ENCODE measurements around the gene ESPL1. TPM values are rescaled to one million over a fixed set of nuclear protein-coding genes. Genes with fewer than 3 reads are reported as not detected.

Gene ESPL1
- total RNA-seq, 1 donor from 2014 or later: 20.8 TPM

DNA sequence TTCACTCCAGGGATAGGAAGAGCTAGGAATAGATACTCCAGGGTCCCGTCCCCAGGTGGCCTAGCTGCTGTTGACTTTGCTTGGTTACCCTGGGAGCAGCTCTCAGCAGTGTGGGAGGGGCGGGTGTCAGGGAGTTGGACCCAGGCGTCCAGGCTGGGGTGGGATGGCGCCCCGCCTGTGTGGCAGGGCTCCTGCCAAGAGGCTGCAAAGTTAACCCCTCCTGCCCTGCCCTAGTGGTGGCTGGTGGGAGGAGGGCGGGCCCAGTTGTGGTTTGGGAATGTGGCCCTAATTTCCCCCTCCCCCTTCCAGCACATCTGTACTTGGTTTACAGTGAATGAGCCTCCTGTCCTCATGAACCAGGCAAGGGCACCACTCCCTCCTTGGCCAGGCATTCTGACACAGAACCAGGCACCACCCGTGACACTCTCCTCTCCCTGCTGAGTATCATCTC is 34.4 kb upstream of the ESPL1 start:
- Mint-ChIP-seq H3K36me3 (no peaks in the 10 kb centered on the region), H3K9me3 (no peaks in the 10 kb centered on the region), H3K4me1 (peaks cover 63% of the 10 kb centered on the region), H3K4me3 (peak overlapping the region; percentile 37), H3K27ac (peak overlapping the region; percentile 88), H3K27me3 (ENCODE audit: low read depth) (no peaks in the 10 kb centered on the region)
- DNase-seq (ENCODE audit: low spot score in 2 of 2, unreplicated experiment in 2 of 2): no peak
- TF ChIP-seq, protein P1, sequence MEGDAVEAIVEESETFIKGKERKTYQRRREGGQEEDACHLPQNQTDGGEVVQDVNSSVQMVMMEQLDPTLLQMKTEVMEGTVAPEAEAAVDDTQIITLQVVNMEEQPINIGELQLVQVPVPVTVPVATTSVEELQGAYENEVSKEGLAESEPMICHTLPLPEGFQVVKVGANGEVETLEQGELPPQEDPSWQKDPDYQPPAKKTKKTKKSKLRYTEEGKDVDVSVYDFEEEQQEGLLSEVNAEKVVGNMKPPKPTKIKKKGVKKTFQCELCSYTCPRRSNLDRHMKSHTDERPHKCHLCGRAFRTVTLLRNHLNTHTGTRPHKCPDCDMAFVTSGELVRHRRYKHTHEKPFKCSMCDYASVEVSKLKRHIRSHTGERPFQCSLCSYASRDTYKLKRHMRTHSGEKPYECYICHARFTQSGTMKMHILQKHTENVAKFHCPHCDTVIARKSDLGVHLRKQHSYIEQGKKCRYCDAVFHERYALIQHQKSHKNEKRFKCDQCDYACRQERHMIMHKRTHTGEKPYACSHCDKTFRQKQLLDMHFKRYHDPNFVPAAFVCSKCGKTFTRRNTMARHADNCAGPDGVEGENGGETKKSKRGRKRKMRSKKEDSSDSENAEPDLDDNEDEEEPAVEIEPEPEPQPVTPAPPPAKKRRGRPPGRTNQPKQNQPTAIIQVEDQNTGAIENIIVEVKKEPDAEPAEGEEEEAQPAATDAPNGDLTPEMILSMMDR (IDR thresholded peaks at IDR 0.05; ENCODE audit: unreplicated experiment): no peak

DNA sequence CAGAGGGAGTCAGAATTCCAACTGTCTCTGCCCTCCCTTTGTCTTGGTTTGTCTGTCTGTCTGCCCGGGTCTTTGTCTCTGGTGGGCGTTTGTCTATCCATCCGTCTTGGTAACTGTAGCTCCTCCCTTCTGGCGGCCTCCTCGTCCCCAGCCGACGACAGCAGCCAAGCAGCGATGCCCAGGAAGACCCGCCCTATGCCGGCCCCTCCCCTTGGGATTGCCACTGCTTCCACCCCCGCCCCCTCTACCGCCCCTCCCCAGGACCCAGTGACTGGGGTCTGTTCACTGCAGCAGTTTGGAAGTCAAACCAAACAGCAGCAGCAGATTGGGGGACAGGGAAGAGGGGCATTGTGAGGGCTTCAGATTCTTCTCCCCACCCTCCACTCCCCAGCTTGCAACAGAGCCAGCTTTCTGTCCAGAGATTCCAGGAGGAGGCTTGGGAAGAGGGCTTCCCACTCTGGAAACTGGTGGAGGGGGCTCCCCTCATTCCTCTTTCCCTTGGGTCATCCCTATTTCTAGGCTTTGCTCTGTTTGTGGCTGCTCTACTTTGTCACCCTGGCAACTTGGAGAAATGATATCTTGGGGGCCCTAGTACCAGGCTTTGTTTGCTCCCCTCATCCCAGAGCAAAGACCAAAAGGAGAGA is 33.7 kb upstream of the ESPL1 start:
- no peak for DNase-seq (ENCODE audit: low spot score in 2 of 2, unreplicated experiment in 2 of 2)
- H3K27ac Mint-ChIP-seq: peak overlapping the region; percentile 43
- H3K36me3 Mint-ChIP-seq: no peaks in the 10 kb centered on the region
- no peaks in the 10 kb centered on the region for H3K9me3 Mint-ChIP-seq
- TF ChIP-seq, protein P1 (IDR thresholded peaks at IDR 0.05; ENCODE audit: unreplicated experiment): no peak
- H3K4me3 Mint-ChIP-seq: peak overlapping the region; percentile 37
- H3K4me1 Mint-ChIP-seq: peaks cover 60% of the 10 kb centered on the region
- H3K27me3 Mint-ChIP-seq (ENCODE audit: low read depth): no peaks in the 10 kb centered on the region

DNA sequence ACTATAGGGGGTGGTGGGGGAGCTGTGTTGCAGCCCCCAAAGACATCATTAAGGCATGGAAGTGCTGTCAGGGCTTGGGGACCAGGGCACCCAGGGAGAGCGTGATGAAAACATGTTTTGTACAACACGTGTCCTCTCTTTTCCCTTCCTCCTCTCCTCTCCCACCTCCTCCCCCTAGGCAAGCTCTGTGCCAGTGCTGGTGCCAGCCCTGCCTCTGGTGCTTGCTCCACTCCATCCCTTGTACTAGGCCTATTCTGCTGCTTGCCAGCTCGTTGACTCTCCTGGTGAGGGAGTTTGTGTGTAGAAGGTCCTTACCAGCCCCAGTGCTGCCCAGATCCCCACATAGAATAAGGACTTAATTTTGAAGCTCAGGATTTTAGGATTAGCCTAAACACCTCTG is 32.9 kb upstream of the ESPL1 start:
- Mint-ChIP-seq H3K9me3 (no peaks in the 10 kb centered on the region), H3K36me3 (no peaks in the 10 kb centered on the region), H3K27ac (peak overlapping the region; percentile 65), H3K27me3 (ENCODE audit: low read depth) (no peaks in the 10 kb centered on the region), H3K4me3 (no peak overlapping the region), H3K4me1 (peaks cover 52% of the 10 kb centered on the region)
- DNase-seq (ENCODE audit: low spot score in 2 of 2, unreplicated experiment in 2 of 2): no peak
- TF ChIP-seq, protein P1 (IDR thresholded peaks at IDR 0.05; ENCODE audit: unreplicated experiment): no peak

DNA sequence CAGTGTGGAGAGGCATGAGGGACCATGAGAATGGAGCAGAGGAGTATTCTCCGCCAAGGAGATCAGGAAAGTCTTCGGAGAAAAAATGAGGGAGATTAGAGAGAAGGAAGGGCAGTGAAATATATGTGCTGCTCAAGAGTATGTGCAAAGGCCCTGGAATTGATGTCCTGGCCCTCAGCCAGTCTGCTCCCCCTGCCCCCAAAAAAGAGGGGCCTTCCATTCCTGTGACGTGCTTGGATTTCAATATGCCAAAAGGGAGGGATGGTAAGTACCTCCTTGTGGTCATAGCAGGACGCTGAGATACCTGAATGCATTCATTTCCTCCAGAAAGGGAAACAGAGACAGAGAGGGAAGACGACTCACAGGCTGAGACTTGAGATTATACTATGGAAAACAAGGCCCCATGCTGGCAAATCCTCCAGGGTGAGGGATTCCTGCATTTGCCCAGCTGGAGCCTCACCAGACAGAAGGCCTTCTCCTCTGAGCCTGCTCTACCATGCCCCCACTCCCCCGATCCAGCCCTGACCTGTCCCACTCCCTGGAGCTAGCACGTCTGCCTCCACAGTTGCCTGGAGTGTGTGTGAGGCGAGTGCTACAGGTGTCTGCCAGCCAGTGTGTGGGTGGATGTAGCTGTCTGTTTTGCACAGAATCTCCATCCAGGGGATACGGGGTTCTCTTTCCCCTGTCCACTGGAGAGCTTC is 32.2 kb upstream of the ESPL1 start:
- Mint-ChIP-seq H3K4me1 (peaks cover 47% of the 10 kb centered on the region), H3K36me3 (no peaks in the 10 kb centered on the region), H3K9me3 (no peaks in the 10 kb centered on the region), H3K27ac (peak overlapping the region; percentile 65), H3K27me3 (ENCODE audit: low read depth) (no peaks in the 10 kb centered on the region), H3K4me3 (no peak overlapping the region)
- TF ChIP-seq, protein P1 (IDR thresholded peaks at IDR 0.05; ENCODE audit: unreplicated experiment): no peak
- no peak for DNase-seq (ENCODE audit: low spot score in 2 of 2, unreplicated experiment in 2 of 2)

DNA sequence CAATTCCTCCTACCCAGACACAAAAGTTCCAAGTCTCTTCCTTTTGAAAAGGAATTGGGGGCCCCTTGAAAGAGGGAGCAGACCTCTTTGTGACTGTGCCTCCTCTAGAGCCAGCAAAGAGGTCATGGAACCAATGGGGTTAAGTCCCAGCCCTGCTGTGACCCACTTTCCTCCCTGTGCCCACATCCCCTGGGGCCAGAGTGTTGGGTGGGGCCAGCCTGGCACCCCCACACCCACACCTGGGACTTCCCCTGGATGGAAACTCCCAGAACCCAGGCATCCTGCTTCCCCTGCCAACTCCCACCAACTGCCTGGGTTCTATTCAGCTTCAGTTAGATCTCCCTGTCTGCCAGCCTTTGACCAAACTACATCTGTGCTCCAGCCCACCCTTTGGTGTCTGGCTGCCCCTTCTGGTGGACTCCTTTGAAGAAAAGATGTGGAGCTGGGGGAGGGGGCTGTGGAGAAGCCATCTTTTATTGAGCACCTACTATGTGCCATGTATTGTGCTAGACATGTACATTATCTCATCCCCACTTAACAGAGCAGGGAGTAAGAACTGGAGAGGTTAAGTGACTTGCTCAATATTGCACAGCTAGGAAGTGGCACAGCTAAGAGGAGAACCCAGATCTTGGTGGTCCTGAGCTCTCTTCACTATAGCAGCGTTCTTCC is 31.5 kb upstream of the ESPL1 start:
- Mint-ChIP-seq H3K36me3 (no peaks in the 10 kb centered on the region), H3K27ac (no peak overlapping the region)

More for the DNA sequence above, 31.5 kb upstream of the ESPL1 start:
- TF ChIP-seq, protein P1 (IDR thresholded peaks at IDR 0.05; ENCODE audit: unreplicated experiment): no peak
- H3K4me3 Mint-ChIP-seq: no peak overlapping the region
- no peaks in the 10 kb centered on the region for H3K27me3 Mint-ChIP-seq (ENCODE audit: low read depth)
- H3K4me1 Mint-ChIP-seq: peaks cover 45% of the 10 kb centered on the region
- no peak for DNase-seq (ENCODE audit: low spot score in 2 of 2, unreplicated experiment in 2 of 2)
- no peaks in the 10 kb centered on the region for H3K9me3 Mint-ChIP-seq

Measured in mesothelial cell of epicardium (in vitro differentiated cells).